NCI-H1417 treated with DMSO at 0.1 percent for 48 hours (cell line): ENCODE measurements around the gene TACSTD2.
"Not testable (repeated sequence)": the region's sequence is repeated elsewhere in the genome, so short reads cannot be mapped to it uniquely, and the experiment has no call there.

Experiments used
- DNase-seq: peaks from one replicate; lab custom pipeline; 2025; lab: John Stamatoyannopoulos, UW

Gene TACSTD2

DNA sequence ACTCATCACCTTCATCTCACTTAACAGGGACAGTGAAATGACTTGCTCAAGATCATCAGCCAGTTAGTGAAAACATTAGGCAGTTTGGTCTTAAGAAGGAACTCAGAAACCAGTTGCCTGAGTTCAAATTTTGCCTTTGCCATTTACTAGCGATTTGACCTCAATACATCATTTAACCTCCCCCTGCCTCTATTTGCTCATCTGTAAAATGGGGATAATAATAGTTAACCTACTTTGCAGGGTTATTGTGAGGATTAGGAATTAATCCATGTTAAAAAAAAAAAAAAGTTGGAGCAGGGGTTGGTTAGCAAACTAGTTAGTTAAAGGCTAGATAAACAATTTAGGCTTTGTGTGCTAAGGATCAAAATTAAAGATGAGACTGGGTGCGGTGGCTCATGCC is 10.6 kb upstream of the TACSTD2 start:
- no peak for DNase-seq

DNA sequence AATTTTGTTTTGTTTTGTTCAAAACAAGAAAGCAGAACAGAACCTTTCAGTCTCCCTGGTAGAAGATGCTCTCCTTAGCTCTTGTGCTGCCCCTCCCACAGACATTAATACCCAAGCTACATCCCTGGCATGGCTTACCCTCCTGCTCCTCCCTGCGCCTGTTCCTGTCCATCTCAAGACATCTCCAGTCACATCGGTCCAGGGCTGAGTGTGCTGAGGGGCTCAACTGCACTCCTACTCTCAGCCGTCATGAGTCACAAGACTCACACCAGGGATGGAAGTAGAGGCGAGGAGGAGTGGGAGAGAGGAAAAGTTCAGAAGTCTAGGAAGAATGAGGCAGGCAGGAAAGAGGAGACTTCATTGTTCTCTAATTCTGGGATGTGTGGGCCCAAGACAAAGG is 9.2 kb upstream of the TACSTD2 start:
- no peak for DNase-seq

DNA sequence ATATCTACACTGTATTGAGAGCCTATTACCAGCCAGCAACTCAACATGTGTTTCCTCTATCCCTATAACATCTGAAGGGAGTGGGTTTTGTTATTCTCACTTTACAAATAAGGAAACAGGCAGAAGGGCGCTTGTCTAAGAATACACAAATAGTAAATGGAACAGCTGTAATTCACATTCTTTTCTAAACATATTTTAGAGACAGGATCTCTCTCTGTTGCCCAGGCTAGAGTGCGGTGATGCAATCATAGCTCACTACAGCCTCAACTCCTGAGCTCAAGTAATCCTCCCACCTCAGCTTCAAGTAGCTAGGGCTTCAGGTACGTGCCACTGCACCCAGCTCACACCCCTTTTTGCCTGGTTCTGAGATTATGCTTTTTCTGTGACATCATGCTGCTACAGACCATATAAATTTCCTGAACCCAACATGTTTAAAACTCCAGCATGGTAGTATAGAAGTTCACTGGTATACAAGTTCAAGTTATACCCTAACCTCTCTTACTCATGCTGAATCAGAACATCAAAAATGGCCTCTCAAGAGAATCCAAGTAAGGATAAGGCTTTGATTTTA is 8.6 kb upstream of the TACSTD2 start:
- DNase-seq, result no peak

DNA sequence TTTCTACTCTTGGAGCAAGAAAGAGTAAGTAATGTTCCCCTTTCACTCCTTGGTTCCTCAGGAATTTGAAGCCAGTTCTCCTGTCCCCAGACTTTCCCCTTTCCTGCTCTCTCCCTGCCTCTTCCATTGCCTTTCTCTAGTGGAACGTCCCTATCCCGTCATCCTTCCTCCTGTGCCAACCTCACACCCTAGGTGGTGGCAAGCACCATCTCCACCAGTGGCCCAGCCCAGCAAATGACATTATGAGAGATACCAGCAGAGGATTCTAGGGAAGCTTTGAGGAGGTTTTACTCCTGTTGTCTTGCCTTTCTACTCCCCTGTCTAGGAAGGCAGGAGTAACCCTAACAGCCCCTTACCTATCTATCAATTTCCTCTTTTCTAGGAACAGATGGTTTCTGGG is 8.1 kb upstream of the TACSTD2 start:
- no peak for DNase-seq

DNA sequence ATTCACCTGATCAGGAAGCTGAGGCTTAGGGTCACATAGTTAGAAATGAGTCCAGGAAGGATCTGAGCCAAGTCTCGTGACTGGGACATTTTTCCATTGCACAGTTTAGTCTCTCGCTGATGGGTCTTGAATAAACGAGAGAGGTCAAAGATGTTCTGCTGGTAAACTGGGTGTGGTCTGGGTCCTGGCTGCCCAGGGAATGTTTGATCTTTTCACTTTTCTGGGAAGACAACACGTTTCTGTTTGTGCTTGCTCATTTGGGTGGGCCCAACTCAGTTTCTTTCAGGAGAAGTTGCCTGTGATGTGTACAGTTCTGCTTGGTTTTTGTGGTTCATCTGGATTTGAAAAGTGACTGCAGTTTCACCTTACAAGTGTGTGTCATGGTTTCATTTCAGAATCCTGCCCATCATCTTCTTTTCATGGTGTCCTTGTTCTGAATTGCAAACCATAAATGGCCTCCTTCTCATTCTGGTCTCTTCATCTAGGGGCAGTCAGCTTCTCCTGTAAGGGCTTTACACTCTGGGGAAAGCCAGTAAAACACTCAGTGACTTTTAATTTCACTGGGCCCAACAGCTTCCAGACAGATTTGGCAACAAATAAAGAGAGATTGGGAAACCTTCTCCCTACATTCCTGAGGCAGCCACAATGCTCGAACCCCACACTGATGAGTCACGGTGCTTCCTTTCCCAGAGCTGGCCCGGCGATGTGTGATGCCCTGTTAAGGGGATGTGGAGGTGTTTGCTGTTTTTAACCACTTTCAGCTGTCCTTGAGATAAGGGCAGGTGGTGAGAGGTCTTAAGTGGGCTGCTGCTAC is 7.2 kb upstream of the TACSTD2 start:
- no peak for DNase-seq

DNA sequence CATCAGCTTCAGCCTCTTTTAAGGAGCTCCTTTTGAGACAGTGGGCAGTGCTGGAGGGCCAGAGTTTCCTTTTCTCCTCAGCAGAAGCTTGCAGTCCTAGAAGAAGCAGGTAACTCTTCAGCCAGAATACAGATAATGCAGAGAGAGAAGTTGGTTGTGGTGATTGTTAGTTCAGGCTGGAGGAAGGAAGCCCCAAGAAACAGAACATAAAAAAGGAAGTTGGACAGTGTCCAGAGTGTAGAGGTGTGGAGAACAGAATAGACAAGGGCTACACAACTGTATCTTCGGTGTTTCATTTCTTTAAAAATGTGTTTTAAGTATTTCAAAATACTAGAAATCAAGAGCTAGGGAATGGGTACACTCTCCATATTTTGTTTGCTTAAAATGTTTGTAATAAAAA is 6.4 kb upstream of the TACSTD2 start:
- no peak for DNase-seq

DNA sequence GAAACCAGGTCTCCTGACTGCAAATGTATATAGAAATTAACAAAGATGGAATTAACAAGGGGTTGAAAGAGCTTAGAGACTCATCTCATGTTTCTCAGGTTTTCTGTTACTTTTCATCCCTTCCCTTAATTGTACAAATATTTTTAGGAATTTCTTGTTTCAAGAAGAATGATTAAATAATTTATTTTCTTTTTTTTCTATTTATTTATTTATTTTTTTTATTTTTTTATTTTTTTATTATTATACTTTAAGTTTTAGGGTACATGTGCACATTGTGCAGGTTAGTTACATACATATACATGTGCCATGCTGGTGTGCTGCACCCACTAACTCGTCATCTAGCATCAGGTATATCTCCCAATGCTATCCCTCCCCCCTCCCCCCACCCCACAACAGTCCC is 5.1 kb upstream of the TACSTD2 start:
- DNase-seq, result not testable (repeated sequence)

DNA sequence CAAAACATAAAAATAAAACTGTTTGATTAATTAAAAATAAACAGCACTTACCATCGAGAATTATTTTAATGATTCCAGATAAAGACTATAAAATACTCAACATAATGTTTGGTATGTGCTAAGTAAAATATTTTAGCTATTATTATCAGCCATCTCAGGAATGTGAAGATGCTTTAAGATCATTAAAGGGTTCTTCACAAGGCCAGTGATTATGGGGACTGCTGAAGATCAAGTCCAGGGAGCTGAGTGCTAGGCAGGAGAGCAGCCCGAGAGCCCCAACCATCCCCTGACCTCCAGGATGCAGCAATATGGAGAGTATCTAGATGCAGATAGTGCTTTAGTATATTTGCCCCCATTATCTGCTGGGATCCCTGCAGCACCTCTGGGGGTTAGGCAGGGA is 4.6 kb upstream of the TACSTD2 start:
- no peak for DNase-seq

DNA sequence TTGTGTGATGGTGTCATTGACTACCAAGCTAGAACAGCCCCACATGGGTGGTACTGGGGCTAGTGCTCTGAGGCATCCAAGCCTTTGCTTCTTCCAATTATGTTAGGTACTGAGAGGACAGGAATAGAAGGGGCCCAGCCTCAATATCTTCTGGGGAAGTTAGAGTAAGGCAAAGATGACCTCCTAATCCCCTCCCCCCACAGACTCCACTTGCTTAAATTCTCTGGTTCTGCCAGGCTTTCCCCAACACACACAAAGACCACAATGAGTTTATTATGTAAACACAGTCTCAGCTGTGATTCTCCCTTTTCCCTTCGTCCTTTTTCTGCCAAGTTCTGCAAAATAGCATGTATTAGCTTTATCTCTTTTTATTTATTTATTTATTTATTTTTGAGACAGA is 3.1 kb upstream of the TACSTD2 start:
- no peak for DNase-seq

DNA sequence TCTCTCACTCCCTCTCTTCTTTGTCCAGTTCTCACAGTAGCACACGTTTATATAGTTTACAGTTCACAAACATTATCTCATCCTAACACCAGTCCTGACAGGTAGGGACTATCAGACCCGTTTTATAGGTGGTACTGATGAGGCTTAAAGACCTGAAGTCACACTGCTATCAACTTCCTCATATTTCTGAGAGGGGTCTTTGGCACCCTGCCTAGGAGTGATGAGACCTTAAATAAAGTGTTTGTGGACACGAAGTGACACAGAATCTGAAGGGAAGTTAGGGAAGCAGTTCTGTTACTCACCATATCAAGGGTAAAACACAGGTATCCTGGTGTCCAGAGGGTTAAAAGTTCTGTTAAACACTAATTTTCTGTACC is 590 bp upstream of the TACSTD2 start:
- DNase-seq, result no peak

DNA sequence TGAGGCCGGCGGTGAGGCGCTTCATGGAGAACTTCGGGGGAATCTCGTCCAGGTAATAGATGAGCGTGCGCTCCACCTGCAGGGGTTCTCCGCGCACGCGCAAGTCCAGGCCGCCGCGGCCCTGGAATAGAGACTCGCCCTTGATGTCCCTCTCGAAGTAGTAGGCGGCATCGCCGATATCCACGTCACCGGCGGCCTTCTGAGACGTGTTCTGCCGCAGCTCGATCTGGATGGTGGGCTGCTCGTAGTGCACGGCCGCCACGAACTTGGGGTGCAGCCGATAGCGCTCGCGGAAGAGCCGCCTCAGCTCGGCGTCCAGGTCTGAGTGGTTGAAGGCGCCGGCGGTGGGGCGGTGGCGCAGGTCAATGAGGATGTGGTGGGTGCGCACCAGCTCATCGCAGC is 726 bp downstream of the TACSTD2 start:
- DNase-seq, result no peak

DNA sequence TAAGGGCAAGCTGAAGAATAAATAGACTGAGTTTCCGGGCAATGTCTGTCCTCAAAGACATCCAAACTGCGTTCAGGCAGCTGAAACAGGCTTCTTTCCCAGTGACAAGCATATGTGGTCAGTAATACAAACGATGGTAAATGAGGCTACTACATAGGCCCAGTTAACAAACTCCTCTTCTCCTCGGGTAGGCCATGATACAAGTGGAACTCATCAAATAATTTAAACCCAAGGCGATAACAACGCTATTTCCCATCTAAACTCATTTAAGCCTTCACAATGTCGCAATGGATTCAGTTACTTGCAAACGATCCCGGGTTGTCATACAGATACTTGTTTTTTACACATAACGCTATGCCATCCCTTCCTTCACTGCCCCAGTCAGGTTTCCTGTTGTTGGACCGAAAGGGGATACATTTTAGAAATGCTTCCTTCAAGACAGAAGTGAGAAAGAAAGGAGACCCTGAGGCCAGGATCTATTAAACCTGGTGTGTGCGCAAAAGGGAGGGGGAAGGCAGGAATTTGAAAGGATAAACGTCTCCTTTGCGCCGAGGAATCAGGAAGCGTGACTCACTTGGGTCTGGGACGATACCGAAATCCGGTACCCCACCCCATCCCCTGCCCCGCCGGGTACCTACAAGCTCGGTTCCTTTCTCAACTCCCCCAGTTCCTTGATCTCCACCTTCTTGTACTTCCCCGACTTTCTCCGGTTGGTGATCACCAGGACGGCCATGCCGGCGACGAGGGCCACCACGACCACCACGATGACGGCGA is 1.3 kb downstream of the TACSTD2 start:
- no peak for DNase-seq

DNA sequence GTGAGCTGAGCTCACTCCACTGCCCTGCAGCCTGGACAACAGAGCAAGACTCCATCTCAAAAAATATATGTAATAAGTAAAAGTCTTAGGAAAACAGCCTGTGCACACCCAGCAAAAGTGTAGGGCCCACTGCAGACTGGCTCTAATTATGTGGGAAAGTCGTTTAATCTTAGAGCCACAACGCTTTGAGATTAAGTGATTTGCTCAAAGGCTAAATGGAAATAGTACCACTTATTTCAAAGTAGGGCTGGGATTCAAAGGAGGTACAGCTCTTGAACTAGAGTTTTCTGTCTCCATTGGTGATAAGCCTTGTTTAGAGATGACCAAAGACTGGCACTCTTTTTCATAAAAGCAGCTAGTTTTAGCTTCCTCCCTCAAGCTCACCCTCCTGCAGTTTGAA is 2.2 kb downstream of the TACSTD2 start:
- DNase-seq, result no peak

DNA sequence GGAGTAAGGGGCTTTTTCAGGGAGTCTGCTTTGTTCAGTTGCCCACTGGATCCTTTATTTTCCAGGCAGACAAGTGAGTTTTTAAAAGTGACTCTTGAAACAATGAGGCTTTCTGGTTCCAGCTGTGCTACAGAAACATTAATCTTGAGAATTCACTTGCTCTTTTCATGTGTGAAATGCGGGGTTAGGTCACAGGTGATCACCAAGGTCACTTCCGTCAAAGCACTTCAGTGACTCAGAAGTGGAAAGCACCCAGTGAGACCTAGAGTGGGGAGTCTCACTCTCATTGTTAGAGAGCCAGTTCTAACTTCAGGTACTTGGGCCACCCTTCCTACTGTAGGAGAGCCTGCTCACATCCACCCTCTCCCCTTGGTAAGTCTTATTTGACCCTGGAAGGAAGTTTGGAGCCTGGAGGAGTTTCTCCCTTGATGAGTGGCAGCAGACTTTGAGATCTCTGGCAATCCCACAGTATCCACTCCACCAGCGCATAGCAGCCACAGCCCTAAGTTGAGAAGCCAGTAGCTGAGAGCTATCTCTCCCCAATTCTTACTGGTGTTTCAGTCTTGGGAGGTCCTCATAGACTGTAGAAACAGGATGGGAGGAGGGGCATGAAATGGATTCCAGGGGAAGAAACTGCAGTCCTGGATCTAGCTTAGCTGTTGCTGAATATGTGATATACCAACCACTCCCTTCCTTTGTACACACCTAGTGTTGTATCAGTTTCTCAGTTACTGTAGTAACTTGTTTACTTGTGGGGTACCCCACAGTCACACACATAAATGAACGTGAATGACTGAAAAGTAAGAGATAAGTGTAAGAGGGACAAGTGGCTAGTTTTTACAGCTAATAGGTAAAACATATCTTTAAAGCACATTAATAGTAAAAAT is 3.1 kb downstream of the TACSTD2 start:
- DNase-seq, result no peak

DNA sequence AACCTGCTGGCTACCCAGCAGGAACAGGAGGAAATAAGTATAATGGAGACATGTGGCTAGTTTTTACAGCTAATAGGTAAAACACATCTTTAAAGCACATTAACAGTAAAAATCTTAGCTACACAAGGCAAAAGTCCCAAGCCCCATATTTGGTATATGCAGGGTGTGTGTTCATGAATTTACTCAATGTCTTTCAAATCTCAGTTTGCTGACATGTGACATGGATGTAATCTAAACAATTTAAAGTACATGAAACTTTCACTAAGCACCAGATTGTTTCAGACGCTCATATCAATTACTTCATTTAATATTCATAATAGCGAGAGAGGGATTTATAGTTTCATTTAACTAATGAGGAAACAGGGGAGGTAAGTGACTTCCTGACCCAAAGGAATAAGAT is 3.9 kb downstream of the TACSTD2 start:
- DNase-seq, result no peak

DNA sequence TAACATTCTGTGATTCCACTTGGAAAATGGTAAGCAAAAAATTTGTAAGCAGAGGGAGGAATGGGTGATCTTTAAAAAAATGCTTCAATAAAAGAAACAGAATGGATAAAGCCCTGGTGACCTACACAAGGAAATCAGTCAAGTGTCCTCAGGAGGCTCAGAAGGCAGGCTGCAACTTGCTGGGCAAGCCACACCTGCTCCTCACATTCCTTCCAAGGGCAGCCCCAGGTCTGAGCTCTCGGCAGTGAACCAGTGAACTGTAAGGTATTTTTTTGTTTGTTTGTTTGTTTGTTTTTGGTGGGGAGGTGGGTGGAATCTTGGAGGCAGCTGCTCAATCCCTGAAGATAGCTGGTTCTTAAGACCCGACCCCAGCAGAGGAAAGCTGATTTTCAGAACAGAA is 4.4 kb downstream of the TACSTD2 start:
- DNase-seq, result no peak

DNA sequence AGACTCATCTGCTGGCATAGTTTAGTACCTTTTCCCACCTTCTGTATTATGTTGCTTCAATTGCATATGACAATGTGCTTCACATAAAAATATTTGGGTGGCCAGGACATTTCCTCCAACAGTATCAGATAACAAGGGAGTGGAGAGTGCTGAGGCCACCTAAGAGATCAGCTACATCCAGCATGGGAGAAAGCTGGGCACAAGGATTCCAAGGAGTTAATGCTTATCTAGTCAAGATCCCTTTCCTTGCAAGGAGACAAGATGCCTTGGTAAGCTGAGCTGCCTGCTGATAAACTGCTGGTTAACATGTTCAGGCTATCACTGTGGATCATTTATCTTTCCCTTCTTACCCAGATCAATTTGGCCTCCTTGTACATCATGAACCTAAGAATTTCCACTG is 5.4 kb downstream of the TACSTD2 start:
- no peak for DNase-seq

DNA sequence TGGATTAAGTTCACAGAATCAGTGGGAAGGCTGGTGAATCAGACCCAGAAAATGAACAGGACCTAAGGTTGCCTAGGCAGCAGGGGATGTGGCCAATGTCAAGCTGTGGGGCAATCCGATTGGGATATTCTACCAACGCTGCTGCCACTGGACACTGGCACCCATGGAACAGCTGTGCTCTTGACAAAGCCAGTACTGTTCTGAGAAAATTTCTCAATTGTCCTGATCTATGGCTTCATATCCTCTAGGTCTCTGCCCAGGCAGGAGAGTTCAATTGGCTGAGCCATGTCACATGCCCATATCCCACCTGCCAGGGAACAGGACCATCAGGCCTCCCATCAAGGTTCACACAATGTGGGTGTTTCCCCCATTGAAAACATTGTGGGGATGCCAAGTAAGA is 6.2 kb downstream of the TACSTD2 start:
- no peak for DNase-seq

DNA sequence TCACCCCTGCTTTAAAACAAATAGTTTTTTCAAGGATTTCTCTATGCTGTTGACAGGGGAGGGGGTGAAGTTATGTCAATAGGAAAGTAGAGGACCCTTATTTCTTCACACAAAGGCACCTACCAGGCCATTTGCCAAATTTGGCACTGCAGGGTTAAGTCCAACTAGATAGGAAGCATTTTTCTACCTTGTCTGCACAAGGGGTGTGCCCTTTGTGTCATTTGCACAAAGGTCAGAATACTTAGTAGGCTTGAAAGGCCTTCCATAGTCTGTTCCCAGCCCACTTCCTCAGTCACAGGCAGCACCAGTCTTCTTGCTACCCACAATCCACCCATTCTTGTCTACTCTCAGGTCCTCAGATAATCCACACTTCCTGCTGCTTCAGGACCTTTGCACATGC is 7.0 kb downstream of the TACSTD2 start:
- DNase-seq, result no peak

DNA sequence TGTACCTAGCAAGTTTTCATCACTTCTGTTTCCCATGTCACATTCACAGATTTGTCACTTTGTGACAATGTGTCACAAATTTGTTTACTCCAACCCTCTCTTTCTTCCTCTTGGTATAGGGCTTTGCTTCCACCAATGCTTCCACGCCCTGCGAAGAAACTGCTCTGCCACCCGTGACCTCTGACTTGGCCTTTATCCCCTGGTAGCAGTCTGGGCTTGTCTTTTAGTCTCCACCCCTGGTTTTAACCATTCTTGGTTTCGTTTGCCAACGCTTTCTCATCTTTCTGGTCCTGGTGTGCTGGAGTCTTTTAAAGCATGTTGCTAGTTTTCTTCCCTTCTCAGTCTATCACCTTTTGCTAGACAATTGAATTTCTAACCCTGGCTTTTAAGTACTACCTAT is 8.1 kb downstream of the TACSTD2 start:
- DNase-seq, result no peak

DNA sequence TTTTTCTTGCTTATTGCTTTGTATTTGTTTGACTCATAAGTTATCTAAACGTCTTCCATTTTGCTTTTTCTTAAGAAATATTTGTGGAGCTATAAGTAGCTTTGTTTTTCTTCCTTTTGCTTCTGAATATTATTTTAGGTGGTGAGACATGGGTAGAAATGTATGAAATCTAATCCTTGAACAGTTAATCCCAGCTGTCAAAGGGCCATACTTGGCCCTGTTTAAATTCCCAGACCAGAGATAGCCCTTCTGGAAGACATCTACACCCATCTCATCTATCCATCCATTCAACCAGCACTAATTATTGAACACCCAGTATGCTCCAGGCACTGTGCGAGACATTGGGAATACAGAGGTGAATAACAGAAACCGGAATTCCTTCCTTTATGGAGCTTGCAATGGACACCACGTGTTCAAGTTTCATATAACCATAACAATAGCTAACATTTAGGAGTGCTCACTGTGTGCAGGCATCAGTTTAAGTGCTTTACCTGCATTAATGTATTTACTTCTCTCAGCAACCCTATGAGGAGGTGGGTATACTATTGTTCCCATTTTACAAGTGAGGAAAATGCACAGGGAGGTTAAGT is 8.7 kb downstream of the TACSTD2 start:
- no peak for DNase-seq

DNA sequence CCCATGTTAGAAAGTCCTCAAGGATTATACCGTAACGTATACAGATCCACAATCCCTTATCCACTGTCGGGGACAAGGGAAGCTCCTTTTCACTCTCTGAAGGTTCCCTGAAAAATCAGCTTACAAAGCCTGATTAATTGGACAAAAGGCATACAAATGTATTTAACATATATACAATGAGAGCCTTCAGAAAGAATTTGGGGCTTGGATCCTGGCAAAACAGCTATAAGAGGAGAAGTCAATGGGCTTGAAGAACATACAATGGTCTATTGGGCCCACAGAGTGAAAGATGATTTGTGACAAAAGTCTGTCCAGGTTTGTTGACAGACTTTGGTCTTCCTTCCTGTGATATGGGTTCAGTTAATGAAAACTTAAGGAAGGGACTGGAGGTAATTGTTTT is 10.7 kb downstream of the TACSTD2 start:
- DNase-seq, result no peak
